ENCODE results near the gene ARID1A.

The ARID1A gene

GRCh38 chr1:26748351-26748750 is 52.5 kb downstream of the ARID1A start:
- DNase-seq (ENCODE audit: low read depth) = no peak
- TF ChIP-seq CTCF (conservative IDR thresholded peaks at IDR 0.05; ENCODE audit: low read depth, low read length) = no peak
- H3K4me3 ChIP-seq (ENCODE audit: low read length) = no peak overlapping the region

- TF ChIP-seq CTCF (conservative IDR thresholded peaks at IDR 0.05; ENCODE audit: low read depth, low read length) = no peak
- DNase-seq (ENCODE audit: low read depth) = no peak
- H3K4me3 ChIP-seq (ENCODE audit: low read length) = no peak overlapping the region
Measured at GRCh38 chr1:26749458-26749857, 53.6 kb downstream of the ARID1A start.

- no peak for DNase-seq (ENCODE audit: low read depth)
- no peak overlapping the region for H3K4me3 ChIP-seq (ENCODE audit: low read length)
- TF ChIP-seq CTCF (conservative IDR thresholded peaks at IDR 0.05; ENCODE audit: low read depth, low read length) = no peak
Measured at GRCh38 chr1:26750428-26750827, 54.6 kb downstream of the ARID1A start.

- TF ChIP-seq CTCF (conservative IDR thresholded peaks at IDR 0.05; ENCODE audit: low read depth, low read length) = no peak
- H3K4me3 ChIP-seq (ENCODE audit: low read length) = no peak overlapping the region
- DNase-seq (ENCODE audit: low read depth) = no peak
Measured at GRCh38 chr1:26752519-26752918, 56.7 kb downstream of the ARID1A start.

- H3K4me3 ChIP-seq (ENCODE audit: low read length) = no peak overlapping the region
- no peak for TF ChIP-seq CTCF (conservative IDR thresholded peaks at IDR 0.05; ENCODE audit: low read depth, low read length)
- DNase-seq (ENCODE audit: low read depth) = no peak
Measured at GRCh38 chr1:26754086-26754874, 58.5 kb downstream of the ARID1A start.

GRCh38 chr1:26758358-26758757 is 62.5 kb downstream of the ARID1A start:
- DNase-seq (ENCODE audit: low read depth) = no peak
- no peak overlapping the region for H3K4me3 ChIP-seq (ENCODE audit: low read length)
- TF ChIP-seq CTCF (conservative IDR thresholded peaks at IDR 0.05; ENCODE audit: low read depth, low read length) = no peak

- TF ChIP-seq CTCF (conservative IDR thresholded peaks at IDR 0.05; ENCODE audit: low read depth, low read length) = no peak
- no peak overlapping the region for H3K4me3 ChIP-seq (ENCODE audit: low read length)
- no peak for DNase-seq (ENCODE audit: low read depth)
Measured at GRCh38 chr1:26759531-26759930, 63.7 kb downstream of the ARID1A start.

Data from retinal pigment epithelial cell (primary cell).